Lower leg skin (tissue), 4 donors: Measurements from ENCODE around the gene OR6S1. TPM values are rescaled to one million over a fixed set of nuclear protein-coding genes. Genes with fewer than 3 reads are reported as not detected.

Experiments used
- DNase-seq, 2 donors: peaks; one replicate each; pipeline ENCODE4 v3.0.0-alpha.2; 2019; ENCODE audit warnings: low spot score in 2 of 2
- H3K4me3 ChIP-seq: fragments of 200-600 bp; sonication (generic); 2 replicates; pipeline ENCODE4 v1.5.1; 2017; ENCODE audit warnings: mild to moderate bottlenecking, low read depth; ENCODE audit not compliant: poor library complexity, severe bottlenecking
- CTCF ChIP-seq, 3 donors: fragments of 450-650 bp; IDR thresholded peaks; one replicate each; pipeline ENCODE4 v1.5.1; 2016; ENCODE audit warnings: antibody characterized with exemption in 3 of 3, mild to moderate bottlenecking in 3 of 3, moderate library complexity in 2 of 3
- POLR2A ChIP-seq, 2 donors: fragments of 450-650 bp; IDR thresholded peaks; one replicate each; pipeline ENCODE4 v1.6.1; 2016 to 2017; ENCODE audit warnings: antibody characterized with exemption in 2 of 2, mild to moderate bottlenecking in 1 of 2, moderate library complexity in 1 of 2
- WGBS, 2 donors: methylation state at CpG; one replicate each; pipeline ENCODE4 v1.1.5; 2018; 5-methylcytosine and 5-hydroxymethylcytosine counted together
- intact Hi-C: fragments of 100-400 bp; cut with DNase I; formaldehyde crosslinking; loops from one replicate; pipeline ENCODE4 v1.15.0; 2023; ENCODE audit warnings: low total_unique reads
- total RNA-seq, 4 donors: library from RNA; depleted of rRNA; stranded (reverse); fragments of >200 nt; gene quantifications; one replicate each; pipeline ENCODE4 v1.1.0, GENCODE V29; 2016

OR6S1 gene
- total RNA-seq, 4 donors from 2014 or later: not detected

DNA sequence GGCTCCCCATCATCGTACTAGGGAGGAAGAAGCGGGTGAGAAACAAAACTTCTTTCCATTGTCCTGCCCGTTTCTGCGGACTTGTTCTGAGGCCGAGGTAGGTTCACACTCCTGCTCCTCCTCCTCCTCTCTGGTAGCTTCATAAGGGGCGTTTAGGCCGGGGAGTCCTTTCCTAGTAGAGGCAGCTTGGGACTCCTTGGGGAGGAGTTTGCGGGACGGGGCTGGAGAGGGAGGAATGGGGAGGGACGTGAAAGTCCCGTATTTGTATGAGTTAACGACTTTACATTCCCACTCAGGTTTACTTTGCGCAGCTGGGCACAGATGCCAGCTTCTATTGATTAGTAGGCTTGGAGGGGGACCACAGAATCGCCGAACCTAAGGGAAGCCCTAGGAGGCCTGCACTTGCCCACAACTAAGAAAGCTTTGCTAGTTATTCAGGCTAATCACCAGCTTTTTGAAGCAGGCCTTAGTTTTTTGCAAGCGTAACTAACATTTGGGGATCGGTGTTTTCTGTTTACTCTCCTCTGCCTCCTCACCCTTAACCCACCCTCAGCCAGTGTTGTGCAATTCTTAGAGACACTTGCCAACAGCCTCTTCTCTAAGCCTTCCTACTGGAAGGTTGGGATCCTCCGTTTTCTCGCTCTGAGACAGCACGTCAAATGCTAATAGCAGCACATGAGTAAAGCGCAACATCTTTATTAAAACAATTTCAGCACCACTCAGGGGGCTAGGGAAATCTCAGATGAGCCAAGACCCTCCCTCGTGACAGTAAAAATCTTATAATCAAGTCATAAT, 43.4 kb upstream of the OR6S1 start:
- peak overlapping the region; percentile 69 for H3K4me3 ChIP-seq
- WGBS, 2 donors: 8 to 11% methylated on average over 22 of the region's 22 CpGs
- TF ChIP-seq CTCF (IDR thresholded peaks at IDR 0.05) (no peak), POLR2A (IDR thresholded peaks at IDR 0.05) (no peak)
- intact Hi-C loops: loop anchor here (5.0 to 10.0 kb wide), 3 partner anchors 73 to 353 kb away; partner anchors contain the start of genes CCNB1IP1, PIP4P1 and PNP
- peak; percentile 77 to 90 for DNase-seq

- peak within 1 kb of the TSS; percentile 69 for H3K4me3 ChIP-seq
- TF ChIP-seq POLR2A (IDR thresholded peaks at IDR 0.05): peak in 1 of 2 donors; percentile 32
- peak in 1 of 3 donors; percentile 50 for TF ChIP-seq CTCF (IDR thresholded peaks at IDR 0.05)
- intact Hi-C loops: loop anchor here (5.0 to 10.0 kb wide), 2 partner anchors 219 to 352 kb away; partner anchors contain the start of genes CCNB1IP1, PIP4P1 and PNP
- DNase-seq: peak; percentile 91 to 98
- 0 to 2% methylated on average over 30 to 34 of the region's 42 CpGs for WGBS, 2 donors
Observed at GRCh38 chr14:20683891-20684661, 42.6 kb upstream of the OR6S1 start, which contains the start of gene RNASE4. Gene RNASE4, plus strand, starts transcription at chr14:20684560. Its CDS starts 14,812 bp downstream, at chr14:20699372.

GRCh38 chr14:20683125-20683890, 41.8 kb upstream of the OR6S1 start:
- peak overlapping the region; percentile 57 for H3K4me3 ChIP-seq
- peak; percentile 80 to 93 for DNase-seq
- intact Hi-C loops: loop anchor here (5.0 to 10.0 kb wide), 2 partner anchors 219 to 351 kb away; partner anchors contain the start of genes CCNB1IP1, PIP4P1 and PNP
- 0% methylated on average over 38 of the region's 38 CpGs for whole genome bisulfite sequencing, 2 donors
- TF ChIP-seq POLR2A (IDR thresholded peaks at IDR 0.05): no peak
- TF ChIP-seq CTCF (IDR thresholded peaks at IDR 0.05): no peak

- peak overlapping the region; percentile 57 for H3K4me3 ChIP-seq
- TF ChIP-seq CTCF (IDR thresholded peaks at IDR 0.05): no peak
- TF ChIP-seq POLR2A (IDR thresholded peaks at IDR 0.05): peak in 1 of 2 donors; percentile 95
- WGBS, 2 donors: 0 to 1% methylated on average over 35 to 39 of the region's 40 CpGs
- peak; percentile 89 to 98 for DNase-seq
- intact Hi-C loops: loop anchor here (5.0 to 10.0 kb wide), 2 partner anchors 218 to 350 kb away; partner anchors contain the start of genes CCNB1IP1, PIP4P1 and PNP
Observed at GRCh38 chr14:20682435-20683124, 41.1 kb upstream of the OR6S1 start.

GRCh38 chr14:20682127-20682434, 40.6 kb upstream of the OR6S1 start:
- 1% methylated on average over 11 of the region's 11 CpGs for WGBS, 2 donors
- DNase-seq: no peak

More at GRCh38 chr14:20682127-20682434, 40.6 kb upstream of the OR6S1 start:
- intact Hi-C loops: loop anchor here (5.0 to 10.0 kb wide), 2 partner anchors 217 to 350 kb away; partner anchors contain the start of genes CCNB1IP1, PIP4P1 and PNP
- TF ChIP-seq CTCF (IDR thresholded peaks at IDR 0.05) (no peak), POLR2A (IDR thresholded peaks at IDR 0.05) (no peak)
- H3K4me3 ChIP-seq: peak overlapping the region; percentile 29
